ENCODE data around the gene TTC39C.

Gene TTC39C

DNA sequence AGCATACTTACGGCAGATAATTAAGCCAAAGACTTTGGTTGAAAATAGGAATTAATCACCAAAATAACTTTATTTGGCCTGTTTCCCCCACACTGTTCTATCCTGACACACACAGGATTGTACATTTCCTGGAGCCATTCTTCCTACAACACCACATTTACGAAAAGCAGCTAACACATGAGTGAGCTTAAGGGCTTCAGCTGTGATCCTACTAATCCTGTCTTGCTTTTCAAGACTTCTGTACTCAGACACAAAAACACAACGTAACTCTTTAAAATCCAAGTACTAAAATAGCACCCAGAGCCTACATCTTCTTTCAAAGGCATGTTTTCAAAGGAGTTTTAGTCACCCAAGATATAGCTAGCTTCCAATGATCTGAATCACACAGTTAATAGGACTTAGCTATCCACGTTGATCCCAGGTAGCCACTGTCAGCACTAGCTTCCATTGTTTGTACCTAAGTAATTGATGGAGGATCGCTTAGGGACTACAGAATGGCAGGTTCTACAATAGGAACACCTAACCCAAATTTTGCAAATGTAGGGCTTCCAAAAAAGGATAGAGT, 42.8 kb upstream of the TTC39C start:
- Histone ChIP-seq H3K79me1 (replicated peaks; ENCODE audit: low read length, poor library complexity, severe bottlenecking) (no peaks in the 10 kb centered on the region), H3K36me3 (ENCODE audit: control insufficient read depth in 1 of 2, insufficient read depth in 2 of 2, low read depth in 1 of 2, low read length in 2 of 2) (no peaks in the 10 kb centered on the region), H3K4me1 (ENCODE audit: control insufficient read depth, insufficient read depth, low read depth, low read length) (no peaks in the 10 kb centered on the region), H3K9me3 (ENCODE audit: control insufficient read depth, low read length) (no peaks in the 10 kb centered on the region), H3K23ac (ENCODE audit: low read length in 2 of 2) (no peak overlapping the region), H2BK5ac (ENCODE audit: low read depth, low read length, poor library complexity, severe bottlenecking) (no peak overlapping the region), H2BK120ac (ENCODE audit: low read depth, low read length) (no peak overlapping the region), H4K91ac (ENCODE audit: low read length) (no peak overlapping the region), H2BK12ac (ENCODE audit: low read length in 2 of 2) (no peak overlapping the region), H2AFZ (ENCODE audit: low read depth, low read length) (no peak overlapping the region), H3K4me3 (ENCODE audit: insufficient read depth in 1 of 2, low read depth in 1 of 2, low read length in 2 of 2) (no peak overlapping the region), H3K18ac (ENCODE audit: low read depth in 1 of 2, low read length in 2 of 2) (no peak overlapping the region), H3K4ac (ENCODE audit: low read depth in 1 of 2, low read length in 2 of 2) (no peak overlapping the region), H4K8ac (ENCODE audit: low read length) (no peak overlapping the region), H2BK15ac (ENCODE audit: low read depth, poor library complexity, severe bottlenecking) (no peak overlapping the region), H2AK5ac (ENCODE audit: low read length, severe bottlenecking) (no peak overlapping the region), H3K14ac (ENCODE audit: low read length in 2 of 2) (no peak overlapping the region), H3K9ac (ENCODE audit: low read length) (no peak overlapping the region), H3K27me3 (ENCODE audit: control insufficient read depth in 1 of 2, insufficient read depth in 1 of 2, low read length in 2 of 2) (no peaks in the 10 kb centered on the region), H3K27ac (ENCODE audit: low read length, poor library complexity, severe bottlenecking) (no peak overlapping the region), H3K4me2 (ENCODE audit: low read length, poor library complexity, severe bottlenecking) (no peak overlapping the region)
- no peak for DNase-seq
- 72% methylated on average over 4 of the region's 5 CpGs for WGBS

DNA sequence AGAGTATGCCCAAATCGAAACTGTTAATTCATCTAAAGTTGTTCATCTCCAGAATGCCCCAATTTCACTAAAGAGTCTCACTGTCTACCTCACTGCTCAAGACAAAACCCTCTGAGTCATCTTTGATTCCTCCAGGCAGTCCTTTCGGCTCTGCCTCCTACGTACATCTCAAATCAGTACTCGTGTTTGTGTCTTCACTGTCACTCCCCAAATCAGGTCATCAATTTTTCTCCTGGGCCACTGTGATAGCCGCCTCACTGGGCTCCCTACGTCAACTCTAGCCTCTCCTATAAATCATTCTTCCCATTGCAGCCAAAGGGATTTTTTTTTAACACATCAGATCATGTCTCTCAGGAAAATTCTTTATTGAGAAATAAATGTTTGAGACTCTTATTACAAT, 42.1 kb upstream of the TTC39C start:
- 66% methylated on average over 5 of the region's 6 CpGs for WGBS
- no peak overlapping the region for H2BK12ac ChIP-seq (ENCODE audit: low read length in 2 of 2)
- no peaks in the 10 kb centered on the region for H3K79me1 ChIP-seq (replicated peaks; ENCODE audit: low read length, poor library complexity, severe bottlenecking)

DNA sequence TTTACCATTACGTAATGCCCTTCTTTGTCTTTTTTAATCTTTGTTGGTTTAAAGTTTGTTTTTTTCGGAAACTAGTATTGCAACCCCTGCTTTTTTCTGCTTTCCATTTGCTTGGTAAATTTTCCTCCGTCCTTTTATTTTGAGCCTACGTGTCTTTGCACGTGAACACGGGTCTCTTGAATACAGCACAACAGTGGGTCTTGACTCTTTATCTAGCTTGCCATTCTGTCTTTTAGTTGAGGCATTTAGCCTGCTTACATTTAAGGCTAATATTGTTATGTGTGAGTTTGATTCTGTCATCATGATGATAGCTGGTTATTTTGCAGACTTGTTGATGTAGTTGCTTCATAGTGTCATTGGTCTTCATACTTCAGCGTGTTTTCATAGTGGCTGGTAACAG, 37.5 kb upstream of the TTC39C start:
- H3K4me3 ChIP-seq (ENCODE audit: insufficient read depth in 1 of 2, low read depth in 1 of 2, low read length in 2 of 2), result no peak overlapping the region
- no peaks in the 10 kb centered on the region for H3K36me3 ChIP-seq (ENCODE audit: control insufficient read depth in 1 of 2, insufficient read depth in 2 of 2, low read depth in 1 of 2, low read length in 2 of 2)
- H4K8ac ChIP-seq (ENCODE audit: low read length), result no peak overlapping the region
- H3K9ac ChIP-seq (ENCODE audit: low read length), result no peak overlapping the region
- H2BK5ac ChIP-seq (ENCODE audit: low read depth, low read length, poor library complexity, severe bottlenecking), result no peak overlapping the region
- no peak overlapping the region for H3K18ac ChIP-seq (ENCODE audit: low read depth in 1 of 2, low read length in 2 of 2)
- H3K23ac ChIP-seq (ENCODE audit: low read length in 2 of 2), result no peak overlapping the region
- 97% methylated on average over 7 of the region's 7 CpGs for WGBS
- H2BK120ac ChIP-seq (ENCODE audit: low read depth, low read length), result no peak overlapping the region
- peaks cover 5% of the 10 kb centered on the region for H3K9me3 ChIP-seq (ENCODE audit: control insufficient read depth, low read length)
- H3K4me2 ChIP-seq (ENCODE audit: low read length, poor library complexity, severe bottlenecking), result no peak overlapping the region
- no peaks in the 10 kb centered on the region for H3K4me1 ChIP-seq (ENCODE audit: control insufficient read depth, insufficient read depth, low read depth, low read length)
- peaks cover 0 to 6% of the 10 kb centered on the region in 2 experiments for H3K27me3 ChIP-seq (ENCODE audit: control insufficient read depth in 1 of 2, insufficient read depth in 1 of 2, low read length in 2 of 2)
- H3K27ac ChIP-seq (ENCODE audit: low read length, poor library complexity, severe bottlenecking), result no peak overlapping the region
- H3K4ac ChIP-seq (ENCODE audit: low read depth in 1 of 2, low read length in 2 of 2), result no peak overlapping the region
- DNase-seq, result no peak
- H2BK12ac ChIP-seq (ENCODE audit: low read length in 2 of 2), result no peak overlapping the region
- no peak overlapping the region for H2BK15ac ChIP-seq (ENCODE audit: low read depth, poor library complexity, severe bottlenecking)
- no peak overlapping the region for H4K91ac ChIP-seq (ENCODE audit: low read length)
- no peak overlapping the region for H3K14ac ChIP-seq (ENCODE audit: low read length in 2 of 2)
- no peak overlapping the region for H2AFZ ChIP-seq (ENCODE audit: low read depth, low read length)
- H2AK5ac ChIP-seq (ENCODE audit: low read length, severe bottlenecking), result no peak overlapping the region
- H3K79me1 ChIP-seq (replicated peaks; ENCODE audit: low read length, poor library complexity, severe bottlenecking), result no peaks in the 10 kb centered on the region

More for the DNA sequence above, 42.1 kb upstream of the TTC39C start:
- Histone ChIP-seq H3K14ac (ENCODE audit: low read length in 2 of 2) (no peak overlapping the region), H3K36me3 (ENCODE audit: control insufficient read depth in 1 of 2, insufficient read depth in 2 of 2, low read depth in 1 of 2, low read length in 2 of 2) (no peaks in the 10 kb centered on the region), H3K27ac (ENCODE audit: low read length, poor library complexity, severe bottlenecking) (no peak overlapping the region), H2BK15ac (ENCODE audit: low read depth, poor library complexity, severe bottlenecking) (no peak overlapping the region), H2AFZ (ENCODE audit: low read depth, low read length) (no peak overlapping the region), H2BK120ac (ENCODE audit: low read depth, low read length) (no peak overlapping the region), H3K4ac (ENCODE audit: low read depth in 1 of 2, low read length in 2 of 2) (no peak overlapping the region), H3K4me3 (ENCODE audit: insufficient read depth in 1 of 2, low read depth in 1 of 2, low read length in 2 of 2) (no peak overlapping the region), H3K23ac (ENCODE audit: low read length in 2 of 2) (no peak overlapping the region), H4K91ac (ENCODE audit: low read length) (no peak overlapping the region), H3K9me3 (ENCODE audit: control insufficient read depth, low read length) (peaks cover 5% of the 10 kb centered on the region), H2BK5ac (ENCODE audit: low read depth, low read length, poor library complexity, severe bottlenecking) (no peak overlapping the region), H3K27me3 (ENCODE audit: control insufficient read depth in 1 of 2, insufficient read depth in 1 of 2, low read length in 2 of 2) (no peaks in the 10 kb centered on the region), H2AK5ac (ENCODE audit: low read length, severe bottlenecking) (no peak overlapping the region), H4K8ac (ENCODE audit: low read length) (no peak overlapping the region), H3K9ac (ENCODE audit: low read length) (no peak overlapping the region), H3K4me2 (ENCODE audit: low read length, poor library complexity, severe bottlenecking) (no peak overlapping the region), H3K18ac (ENCODE audit: low read depth in 1 of 2, low read length in 2 of 2) (no peak overlapping the region), H3K4me1 (ENCODE audit: control insufficient read depth, insufficient read depth, low read depth, low read length) (no peaks in the 10 kb centered on the region)
- DNase-seq, result no peak

DNA sequence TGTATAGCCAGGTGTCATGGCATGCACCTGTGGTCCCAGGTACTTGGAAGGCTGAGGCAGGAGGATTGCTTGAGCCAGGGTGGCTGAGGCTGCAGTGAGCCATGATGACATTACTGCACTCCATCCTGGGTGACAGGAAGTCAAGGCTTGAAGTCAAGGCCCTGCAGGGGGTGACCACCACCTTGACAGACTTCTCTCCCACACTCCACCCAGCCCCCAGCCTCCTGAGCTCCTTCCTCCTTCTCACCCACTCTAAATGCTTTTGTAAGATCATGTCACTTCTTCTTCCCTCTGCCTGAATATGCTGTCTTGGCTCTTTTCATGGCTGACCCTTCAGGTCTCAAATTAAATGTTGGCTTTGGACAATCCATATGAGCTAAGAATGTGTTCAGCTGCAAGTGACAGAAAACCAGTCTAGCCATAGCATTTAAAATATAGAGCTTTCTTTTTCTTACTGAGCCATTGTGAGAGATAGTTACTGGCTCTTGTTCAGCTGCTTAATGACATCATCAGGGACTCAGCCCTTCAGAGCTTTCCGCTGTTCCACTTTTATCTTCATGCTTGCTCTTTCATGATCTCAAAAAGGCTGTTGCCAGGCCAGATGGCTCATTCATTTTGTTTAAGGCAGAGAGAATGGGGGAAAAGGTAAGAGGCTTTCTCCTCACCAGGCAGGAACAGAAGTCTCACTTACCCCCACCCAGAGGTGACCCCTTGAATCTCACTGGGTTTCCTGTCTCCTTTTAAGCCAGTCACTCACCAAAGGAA, 36.7 kb upstream of the TTC39C start:
- no peak overlapping the region for H3K4me3 ChIP-seq (ENCODE audit: insufficient read depth in 1 of 2, low read depth in 1 of 2, low read length in 2 of 2)
- no peak overlapping the region for H2BK15ac ChIP-seq (ENCODE audit: low read depth, poor library complexity, severe bottlenecking)
- no peak overlapping the region for H3K23ac ChIP-seq (ENCODE audit: low read length in 2 of 2)
- no CpG with 5 or more reads among the region's 1 CpG for whole genome bisulfite sequencing
- H3K14ac ChIP-seq (ENCODE audit: low read length in 2 of 2), result no peak overlapping the region
- H3K4me2 ChIP-seq (ENCODE audit: low read length, poor library complexity, severe bottlenecking), result no peak overlapping the region
- H3K4me1 ChIP-seq (ENCODE audit: control insufficient read depth, insufficient read depth, low read depth, low read length), result no peaks in the 10 kb centered on the region
- no peak overlapping the region for H4K91ac ChIP-seq (ENCODE audit: low read length)
- H3K4ac ChIP-seq (ENCODE audit: low read depth in 1 of 2, low read length in 2 of 2), result no peak overlapping the region
- no peak overlapping the region for H2AFZ ChIP-seq (ENCODE audit: low read depth, low read length)
- H3K36me3 ChIP-seq (ENCODE audit: control insufficient read depth in 1 of 2, insufficient read depth in 2 of 2, low read depth in 1 of 2, low read length in 2 of 2), result no peaks in the 10 kb centered on the region
- H3K79me1 ChIP-seq (replicated peaks; ENCODE audit: low read length, poor library complexity, severe bottlenecking), result no peaks in the 10 kb centered on the region
- H3K9me3 ChIP-seq (ENCODE audit: control insufficient read depth, low read length), result peaks cover 5% of the 10 kb centered on the region
- H2AK5ac ChIP-seq (ENCODE audit: low read length, severe bottlenecking), result no peak overlapping the region
- H2BK12ac ChIP-seq (ENCODE audit: low read length in 2 of 2), result no peak overlapping the region
- H3K27ac ChIP-seq (ENCODE audit: low read length, poor library complexity, severe bottlenecking), result no peak overlapping the region
- H2BK5ac ChIP-seq (ENCODE audit: low read depth, low read length, poor library complexity, severe bottlenecking), result no peak overlapping the region
- peak overlapping the region; percentile 10 for H3K9ac ChIP-seq (ENCODE audit: low read length)
- no peak for DNase-seq
- H4K8ac ChIP-seq (ENCODE audit: low read length), result no peak overlapping the region
- peaks cover 0 to 6% of the 10 kb centered on the region in 2 experiments for H3K27me3 ChIP-seq (ENCODE audit: control insufficient read depth in 1 of 2, insufficient read depth in 1 of 2, low read length in 2 of 2)
- H3K18ac ChIP-seq (ENCODE audit: low read depth in 1 of 2, low read length in 2 of 2), result no peak overlapping the region
- H2BK120ac ChIP-seq (ENCODE audit: low read depth, low read length), result no peak overlapping the region

All from mesenchymal stem cell (in vitro differentiated cells and primary cell).